Erythroblast (primary cell): Measurements from ENCODE around the gene UQCRC1.

ENCODE experiments used
- GATA1 ChIP-seq: IDR thresholded peaks from 2 replicates; pipeline ENCODE4 v1.6.1; 2011; ENCODE audit warnings: low read depth, mild to moderate bottlenecking, control low read depth, low read length, moderate library complexity
- POLR2A ChIP-seq: IDR thresholded peaks from 2 replicates; pipeline ENCODE4 v1.6.1; 2011; ENCODE audit warnings: mild to moderate bottlenecking, low read length

DNA sequence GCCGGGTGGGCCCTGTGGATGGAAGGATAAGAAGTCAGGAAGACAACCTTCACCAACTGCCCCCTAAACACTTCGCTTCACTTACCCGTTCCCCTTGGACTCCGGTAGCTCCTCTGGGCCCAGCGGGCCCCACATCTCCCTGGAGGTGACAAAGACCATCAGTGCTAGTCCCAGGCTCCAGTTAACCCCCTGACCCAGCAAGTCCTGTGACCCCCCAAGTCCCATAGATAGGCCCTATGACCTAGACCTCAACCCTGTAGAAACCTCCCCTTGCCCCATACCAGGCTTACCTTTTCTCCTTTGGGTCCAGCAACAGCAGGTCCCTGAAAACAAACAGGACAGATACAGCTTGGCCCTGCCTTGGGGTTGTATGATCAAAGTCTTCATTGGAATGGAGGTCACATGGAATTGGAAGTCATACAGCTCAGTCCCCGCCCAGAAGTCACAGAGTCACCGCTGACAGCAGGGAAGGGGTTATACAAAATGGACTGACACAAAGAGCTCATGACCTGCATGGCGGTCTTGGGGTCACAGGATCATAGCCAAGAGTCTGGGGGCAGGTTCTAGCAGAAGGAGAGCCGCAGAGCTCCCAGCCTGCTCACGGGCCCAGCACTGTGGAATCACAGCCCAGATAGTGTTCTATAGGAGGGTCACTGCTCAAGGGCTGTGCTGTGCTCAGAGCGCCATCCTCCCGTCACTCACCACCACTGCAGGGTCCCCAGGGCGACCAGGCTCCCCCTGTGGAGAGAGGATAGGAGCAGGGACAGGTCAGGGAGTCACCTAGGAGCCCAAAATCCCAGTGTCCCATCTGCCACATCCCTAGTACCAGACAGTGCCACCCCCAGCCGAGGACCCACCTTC, 27.6 kb downstream of the UQCRC1 start:
- TF ChIP-seq POLR2A (no peak), GATA1 (no peak)
